HG03571 (cell line): ENCODE results near the gene RUNDC3A.
"Not testable (repeated sequence)": the region's sequence is repeated elsewhere in the genome, so short reads cannot be mapped to it uniquely, and the experiment has no call there.

ENCODE experiments used
- ATAC-seq: cut with Tn5 transposase; IDR thresholded peaks from one replicate; pipeline ENCODE4 v1.9.1; 2021; ENCODE audit not compliant: unreplicated experiment

RUNDC3A gene

DNA sequence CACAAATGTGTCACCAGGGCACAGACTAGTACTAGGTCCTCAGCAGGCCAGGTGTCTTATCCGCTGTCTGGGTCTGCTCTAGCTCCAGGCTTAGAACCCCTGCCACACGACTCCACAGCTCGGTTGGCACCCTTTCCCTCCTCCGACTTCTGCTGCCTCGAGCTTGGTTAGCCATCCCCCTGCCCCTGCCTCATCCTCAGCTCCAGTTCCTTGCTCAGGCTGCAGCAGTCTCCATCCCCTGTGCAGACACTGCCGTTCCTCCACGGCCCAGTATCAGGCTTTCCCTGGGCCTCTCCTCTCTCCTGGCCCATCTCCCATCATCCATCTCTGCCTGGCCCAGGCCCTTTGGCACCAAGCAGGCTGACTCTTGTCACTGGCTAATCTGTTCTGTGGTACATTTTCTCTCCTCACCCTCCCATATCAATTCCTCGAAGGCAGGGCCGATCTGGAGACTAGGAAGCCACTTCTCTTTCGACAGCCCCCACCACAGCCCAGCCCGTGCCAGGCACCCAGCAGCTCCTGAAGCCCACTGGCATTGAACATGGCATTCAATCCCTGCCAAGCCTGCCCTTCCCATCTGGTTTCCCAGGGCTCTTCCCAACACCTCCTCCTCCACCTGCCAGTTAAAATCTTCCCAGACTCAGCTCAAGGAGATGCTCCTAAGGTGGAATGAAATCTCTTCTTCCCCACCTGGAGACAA is 35.3 kb downstream of the RUNDC3A start:
- no peak for ATAC-seq

DNA sequence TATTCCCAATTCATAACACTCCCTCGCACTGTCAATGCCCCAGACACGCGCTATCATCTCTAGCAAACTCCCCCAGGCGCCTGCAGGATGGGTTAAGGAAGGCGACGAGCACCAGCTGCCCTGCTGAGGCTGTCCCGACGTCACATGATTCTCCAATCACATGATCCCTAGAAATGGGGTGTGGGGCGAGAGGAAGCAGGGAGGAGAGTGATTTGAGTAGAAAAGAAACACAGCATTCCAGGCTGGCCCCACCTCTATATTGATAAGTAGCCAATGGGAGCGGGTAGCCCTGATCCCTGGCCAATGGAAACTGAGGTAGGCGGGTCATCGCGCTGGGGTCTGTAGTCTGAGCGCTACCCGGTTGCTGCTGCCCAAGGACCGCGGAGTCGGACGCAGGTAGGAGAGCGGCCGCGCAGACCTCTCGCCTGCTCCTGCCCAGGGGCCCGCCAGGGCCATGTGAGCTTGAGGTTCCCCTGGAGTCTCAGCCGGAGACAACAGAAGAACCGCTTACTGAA is 36.6 kb downstream of the RUNDC3A start, which contains the start of gene GRN:
TSS of gene GRN (plus strand) at position 364 of the 515 bp plus-strand sequence. CDS start 3,863 bp downstream, outside the sequence.
- ATAC-seq: peak; percentile 48

DNA sequence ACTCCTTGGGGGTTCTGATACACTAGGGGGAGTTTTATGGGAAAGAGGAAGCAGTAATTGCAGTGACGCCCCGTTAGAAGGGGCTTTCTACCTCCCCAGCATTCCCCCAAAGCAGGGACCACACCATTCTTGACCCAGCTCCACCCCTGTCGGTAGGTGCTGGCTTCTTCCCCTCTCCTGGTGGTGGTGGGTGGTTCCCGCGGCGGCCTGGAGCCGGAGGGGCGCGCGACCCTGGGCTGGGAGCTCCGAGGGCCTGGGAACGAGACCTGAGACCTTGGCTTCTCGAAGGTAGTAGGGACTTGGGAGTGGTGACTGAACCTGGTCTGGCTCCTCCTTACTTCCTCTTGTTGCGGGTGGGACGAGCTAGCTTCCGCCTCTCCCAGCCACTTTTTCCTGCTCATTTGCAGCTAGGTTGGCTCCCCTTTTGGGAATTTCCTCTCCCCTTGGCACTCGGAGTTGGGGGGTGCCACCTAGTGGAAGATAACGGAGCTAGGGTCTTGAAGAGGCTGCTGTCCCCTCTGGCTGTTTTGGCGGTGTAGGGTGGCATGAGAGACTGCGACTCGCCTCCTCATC is 37.1 kb downstream of the RUNDC3A start:
- peak; percentile 11 for ATAC-seq

DNA sequence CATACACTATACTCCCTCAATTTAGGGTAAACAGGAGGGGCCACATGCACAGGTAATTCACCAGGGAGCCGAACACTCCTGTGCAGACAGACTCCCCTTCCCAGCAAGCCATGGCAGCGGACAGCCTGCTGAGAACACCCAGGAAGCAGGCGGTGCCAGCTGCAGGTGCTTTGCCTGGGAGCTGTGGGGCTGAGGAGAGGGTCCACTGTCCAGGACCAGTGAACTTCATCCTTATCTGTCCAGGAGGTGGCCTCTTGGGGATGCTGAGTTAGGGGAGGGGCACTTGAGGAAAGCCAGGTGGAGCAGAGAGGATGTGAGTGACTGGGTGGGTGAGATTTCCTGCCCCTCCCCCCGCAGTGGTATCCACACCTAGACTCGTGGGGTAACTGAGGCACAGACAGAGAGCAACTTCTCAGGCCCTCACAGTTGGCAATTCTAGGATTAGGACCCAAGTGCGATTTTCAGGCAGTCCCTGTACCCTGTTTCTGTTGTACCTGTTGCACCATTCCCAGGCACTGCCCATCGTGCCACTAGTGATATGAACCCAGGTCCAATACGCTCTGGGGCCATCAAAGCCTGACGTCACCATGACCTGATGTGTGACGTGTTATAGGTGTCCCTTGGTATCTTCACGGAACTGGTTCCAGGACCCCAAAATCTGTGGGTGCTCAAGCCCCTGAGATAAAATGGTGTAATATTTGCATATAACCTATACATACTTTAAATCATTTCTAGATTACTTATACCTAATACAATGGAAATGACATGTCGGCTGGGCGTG is 37.9 kb downstream of the RUNDC3A start:
- no peak for ATAC-seq

DNA sequence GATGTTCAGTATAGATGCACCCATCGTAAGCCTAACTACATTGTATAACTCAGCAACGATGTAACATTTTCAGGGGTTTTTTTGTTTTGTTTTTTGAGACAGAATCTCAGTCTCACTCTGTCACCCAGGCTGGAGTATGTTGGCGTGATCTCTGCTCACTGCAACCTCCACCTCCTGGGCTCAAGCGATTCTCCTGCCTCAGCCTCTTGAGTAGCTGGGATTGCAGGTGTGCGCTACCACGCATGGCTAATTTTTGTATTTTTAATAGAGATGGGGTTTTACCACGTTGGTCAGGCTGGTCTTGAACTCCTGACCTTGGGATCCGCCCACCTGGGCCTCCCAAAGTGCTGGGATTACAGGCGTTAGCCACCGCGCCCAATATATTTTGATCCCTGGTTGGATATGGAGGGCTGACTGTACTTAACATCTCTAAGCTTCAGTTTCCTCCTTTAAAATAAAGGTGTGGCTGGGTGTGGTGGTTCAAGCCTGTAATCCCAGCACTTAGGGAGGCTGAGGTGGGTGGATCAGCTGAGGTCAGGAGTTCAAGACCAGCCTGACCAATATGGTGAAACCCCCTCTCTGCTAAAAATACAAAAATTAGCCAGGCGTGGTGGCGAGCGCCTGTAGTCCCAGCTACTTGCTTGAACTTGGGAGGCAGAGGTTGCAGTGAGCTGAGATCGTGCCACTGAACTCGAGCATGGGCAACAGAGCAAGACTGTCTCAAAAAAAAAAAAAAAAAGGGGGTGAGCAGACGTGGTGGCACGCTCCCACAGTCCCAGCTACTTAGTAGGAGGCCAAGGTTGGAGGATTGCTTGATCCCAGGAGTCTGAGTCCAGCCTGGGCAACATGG is 39.0 kb downstream of the RUNDC3A start:
- ATAC-seq: not testable (repeated sequence)

DNA sequence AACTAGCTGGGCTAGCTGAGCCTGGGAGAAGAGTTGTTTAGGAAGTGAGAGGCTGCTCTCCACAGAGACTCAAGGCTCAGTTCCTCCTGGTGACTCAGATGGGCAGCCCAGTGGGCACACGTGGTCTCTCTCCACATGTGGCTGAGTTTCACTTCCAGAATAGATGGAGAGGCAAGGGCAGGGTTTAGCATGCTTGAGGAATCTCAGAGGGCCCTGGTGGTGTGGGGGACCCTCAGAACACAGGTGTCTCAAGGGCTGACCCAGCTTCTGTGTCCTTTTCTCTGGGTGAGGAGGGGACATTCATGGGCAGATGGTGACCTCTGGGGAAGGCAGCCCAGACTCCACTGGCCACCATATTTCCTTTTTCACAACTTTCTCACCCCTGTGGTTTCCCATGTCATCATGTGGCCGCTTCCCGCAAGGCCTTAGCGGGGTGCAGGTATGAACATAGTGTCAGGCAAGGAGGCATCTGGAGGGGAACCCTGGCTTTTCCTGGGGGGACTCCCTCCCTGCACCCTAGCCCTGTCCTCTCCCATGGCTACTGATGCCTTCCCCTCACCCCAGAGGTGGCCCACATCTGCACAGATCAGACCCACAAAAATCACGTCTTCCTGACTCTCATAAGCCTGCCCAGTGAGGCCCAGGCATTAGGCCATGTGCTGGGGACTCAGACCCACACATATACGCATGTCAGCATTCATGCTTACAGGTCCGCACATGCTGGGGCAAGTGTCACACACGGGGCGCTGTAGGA is 40.0 kb downstream of the RUNDC3A start:
- ATAC-seq: peak; percentile 35

DNA sequence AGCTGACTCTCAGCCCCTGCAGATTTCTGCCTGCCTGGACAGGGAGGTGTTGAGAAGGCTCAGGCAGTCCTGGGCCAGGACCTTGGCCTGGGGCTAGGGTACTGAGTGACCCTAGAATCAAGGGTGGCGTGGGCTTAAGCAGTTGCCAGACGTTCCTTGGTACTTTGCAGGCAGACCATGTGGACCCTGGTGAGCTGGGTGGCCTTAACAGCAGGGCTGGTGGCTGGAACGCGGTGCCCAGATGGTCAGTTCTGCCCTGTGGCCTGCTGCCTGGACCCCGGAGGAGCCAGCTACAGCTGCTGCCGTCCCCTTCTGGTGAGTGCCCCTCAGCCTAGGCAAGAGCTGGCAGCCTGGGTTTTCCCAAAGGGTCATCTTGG is 40.6 kb downstream of the RUNDC3A start:
- ATAC-seq: no peak

DNA sequence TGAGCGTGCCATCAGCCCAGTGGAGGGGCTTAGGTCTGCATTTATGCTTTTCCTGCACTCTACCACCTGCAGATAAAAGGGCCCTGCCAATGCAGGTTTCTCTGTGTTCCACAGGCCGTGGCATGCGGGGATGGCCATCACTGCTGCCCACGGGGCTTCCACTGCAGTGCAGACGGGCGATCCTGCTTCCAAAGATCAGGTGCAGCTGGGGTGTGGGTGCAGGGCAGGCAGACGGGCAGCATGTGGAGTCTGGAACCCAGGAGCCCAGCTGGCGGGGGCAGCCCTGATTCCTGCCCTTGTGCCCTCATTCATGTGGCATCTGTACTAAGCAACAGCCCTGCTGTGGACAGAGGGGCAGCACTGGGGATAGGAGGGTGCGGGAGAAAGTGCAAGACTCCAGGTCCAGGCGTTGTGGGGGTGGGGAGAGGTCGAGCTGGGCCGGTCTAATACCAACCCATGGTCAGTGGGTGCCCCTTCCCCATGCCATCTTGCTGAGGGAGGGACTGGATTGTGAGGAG is 41.2 kb downstream of the RUNDC3A start:
- ATAC-seq: no peak

DNA sequence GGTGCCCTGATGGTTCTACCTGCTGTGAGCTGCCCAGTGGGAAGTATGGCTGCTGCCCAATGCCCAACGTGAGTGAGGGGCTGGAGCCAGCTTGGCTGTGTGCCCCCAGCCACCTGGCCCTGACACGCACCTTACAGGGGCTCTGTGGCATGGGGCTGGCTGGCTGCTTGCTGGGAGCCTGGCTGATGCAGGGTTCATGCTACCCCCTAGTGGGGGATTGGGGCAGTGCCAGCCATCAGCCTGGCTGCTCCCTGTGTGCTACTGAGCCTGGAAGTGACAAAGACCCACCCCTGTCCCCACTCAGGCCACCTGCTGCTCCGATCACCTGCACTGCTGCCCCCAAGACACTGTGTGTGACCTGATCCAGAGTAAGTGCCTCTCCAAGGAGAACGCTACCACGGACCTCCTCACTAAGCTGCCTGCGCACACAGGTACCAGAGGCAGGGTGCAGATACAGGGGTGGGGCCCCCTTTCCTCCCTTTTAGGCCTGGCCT is 42.4 kb downstream of the RUNDC3A start:
- no peak for ATAC-seq

DNA sequence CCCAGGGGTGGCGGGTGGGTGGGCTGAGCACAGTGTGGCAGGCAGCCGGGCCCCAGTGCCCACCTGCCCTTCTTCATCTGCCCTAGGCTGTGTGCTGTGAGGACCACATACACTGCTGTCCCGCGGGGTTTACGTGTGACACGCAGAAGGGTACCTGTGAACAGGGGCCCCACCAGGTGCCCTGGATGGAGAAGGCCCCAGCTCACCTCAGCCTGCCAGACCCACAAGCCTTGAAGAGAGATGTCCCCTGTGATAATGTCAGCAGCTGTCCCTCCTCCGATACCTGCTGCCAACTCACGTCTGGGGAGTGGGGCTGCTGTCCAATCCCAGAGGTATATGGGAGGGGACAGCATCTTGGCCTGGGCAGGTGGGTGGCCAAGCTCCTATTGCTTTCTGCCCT is 43.1 kb downstream of the RUNDC3A start:
- ATAC-seq: no peak

DNA sequence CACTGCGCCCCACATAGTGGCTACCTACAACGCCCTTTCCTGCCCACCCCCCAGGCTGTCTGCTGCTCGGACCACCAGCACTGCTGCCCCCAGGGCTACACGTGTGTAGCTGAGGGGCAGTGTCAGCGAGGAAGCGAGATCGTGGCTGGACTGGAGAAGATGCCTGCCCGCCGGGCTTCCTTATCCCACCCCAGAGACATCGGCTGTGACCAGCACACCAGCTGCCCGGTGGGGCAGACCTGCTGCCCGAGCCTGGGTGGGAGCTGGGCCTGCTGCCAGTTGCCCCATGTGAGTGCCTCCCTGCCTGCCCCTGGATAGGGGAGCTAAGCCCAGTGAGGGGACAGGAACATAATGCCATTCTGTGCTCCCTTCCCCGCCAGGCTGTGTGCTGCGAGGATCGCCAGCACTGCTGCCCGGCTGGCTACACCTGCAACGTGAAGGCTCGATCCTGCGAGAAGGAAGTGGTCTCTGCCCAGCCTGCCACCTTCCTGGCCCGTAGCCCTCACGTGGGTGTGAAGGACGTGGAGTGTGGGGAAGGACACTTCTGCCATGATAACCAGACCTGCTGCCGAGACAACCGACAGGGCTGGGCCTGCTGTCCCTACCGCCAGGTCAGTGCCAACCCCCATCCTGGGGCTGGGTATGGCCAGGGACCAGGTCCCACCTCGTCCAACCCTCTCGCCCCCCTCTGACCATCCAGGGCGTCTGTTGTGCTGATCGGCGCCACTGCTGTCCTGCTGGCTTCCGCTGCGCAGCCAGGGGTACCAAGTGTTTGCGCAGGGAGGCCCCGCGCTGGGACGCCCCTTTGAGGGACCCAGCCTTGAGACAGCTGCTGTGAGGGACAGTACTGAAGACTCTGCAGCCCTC is 43.8 kb downstream of the RUNDC3A start:
- no peak for ATAC-seq

DNA sequence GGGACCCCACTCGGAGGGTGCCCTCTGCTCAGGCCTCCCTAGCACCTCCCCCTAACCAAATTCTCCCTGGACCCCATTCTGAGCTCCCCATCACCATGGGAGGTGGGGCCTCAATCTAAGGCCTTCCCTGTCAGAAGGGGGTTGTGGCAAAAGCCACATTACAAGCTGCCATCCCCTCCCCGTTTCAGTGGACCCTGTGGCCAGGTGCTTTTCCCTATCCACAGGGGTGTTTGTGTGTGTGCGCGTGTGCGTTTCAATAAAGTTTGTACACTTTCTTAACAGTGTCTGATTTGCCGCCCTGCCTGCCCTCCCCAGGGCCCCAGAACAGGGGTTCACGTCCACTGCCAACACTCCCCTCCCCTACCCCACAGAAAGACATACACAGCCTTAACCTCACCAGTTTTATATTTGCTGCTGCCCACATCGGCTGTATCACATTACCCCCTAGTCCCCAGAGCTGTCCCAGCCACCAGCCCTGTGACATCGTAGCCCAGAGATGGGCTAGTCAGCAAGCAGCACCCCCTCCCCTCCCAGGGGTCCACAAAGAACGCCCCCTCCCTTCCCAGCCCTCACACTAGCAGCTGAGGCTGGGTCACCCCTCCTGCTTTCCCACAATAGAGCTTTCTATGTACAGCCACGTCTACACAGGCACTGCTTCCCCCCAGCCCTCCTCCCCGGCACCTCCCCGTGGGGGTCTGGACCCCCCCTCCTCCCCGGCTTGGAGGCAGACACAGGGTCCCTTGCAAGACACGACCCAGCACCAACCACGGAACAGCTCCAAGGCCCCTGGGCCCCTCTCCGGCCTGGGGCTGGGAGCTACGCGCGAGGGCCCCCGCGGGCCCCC is 44.6 kb downstream of the RUNDC3A start:
- no peak for ATAC-seq

DNA sequence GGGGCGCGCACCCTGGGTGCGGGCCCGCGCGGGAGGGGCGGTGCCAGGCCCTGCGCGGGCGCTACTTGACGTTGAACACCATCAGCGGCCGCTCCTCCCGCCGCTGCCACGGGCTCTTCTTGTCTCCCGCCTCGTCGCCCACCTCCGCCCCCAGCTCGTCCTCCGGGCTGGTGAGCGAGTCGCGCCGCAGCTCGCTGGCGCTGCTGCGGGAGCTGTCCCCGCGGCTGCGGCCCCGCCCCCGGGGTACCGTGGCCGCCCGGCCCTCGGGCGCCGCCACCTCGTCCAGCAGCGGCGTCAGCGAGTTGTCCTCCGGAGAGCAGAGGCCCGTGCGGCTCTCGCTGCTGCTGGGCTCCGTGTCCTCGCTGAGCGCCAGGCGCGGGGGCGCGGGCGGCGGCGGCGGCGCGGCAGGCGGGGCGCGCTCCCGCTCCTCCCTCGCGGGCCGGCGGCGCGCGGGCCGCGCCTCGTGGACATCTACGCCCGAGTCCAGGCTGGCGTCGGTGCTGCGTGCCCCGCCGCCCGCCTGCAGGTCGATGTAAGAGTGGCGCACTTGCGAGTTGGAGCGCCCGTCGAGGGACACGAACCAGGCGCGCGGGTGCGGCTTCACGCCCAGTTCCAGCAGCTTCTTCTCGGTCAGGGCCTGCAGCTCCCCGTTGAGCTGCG is 45.4 kb downstream of the RUNDC3A start:
- no peak for ATAC-seq

DNA sequence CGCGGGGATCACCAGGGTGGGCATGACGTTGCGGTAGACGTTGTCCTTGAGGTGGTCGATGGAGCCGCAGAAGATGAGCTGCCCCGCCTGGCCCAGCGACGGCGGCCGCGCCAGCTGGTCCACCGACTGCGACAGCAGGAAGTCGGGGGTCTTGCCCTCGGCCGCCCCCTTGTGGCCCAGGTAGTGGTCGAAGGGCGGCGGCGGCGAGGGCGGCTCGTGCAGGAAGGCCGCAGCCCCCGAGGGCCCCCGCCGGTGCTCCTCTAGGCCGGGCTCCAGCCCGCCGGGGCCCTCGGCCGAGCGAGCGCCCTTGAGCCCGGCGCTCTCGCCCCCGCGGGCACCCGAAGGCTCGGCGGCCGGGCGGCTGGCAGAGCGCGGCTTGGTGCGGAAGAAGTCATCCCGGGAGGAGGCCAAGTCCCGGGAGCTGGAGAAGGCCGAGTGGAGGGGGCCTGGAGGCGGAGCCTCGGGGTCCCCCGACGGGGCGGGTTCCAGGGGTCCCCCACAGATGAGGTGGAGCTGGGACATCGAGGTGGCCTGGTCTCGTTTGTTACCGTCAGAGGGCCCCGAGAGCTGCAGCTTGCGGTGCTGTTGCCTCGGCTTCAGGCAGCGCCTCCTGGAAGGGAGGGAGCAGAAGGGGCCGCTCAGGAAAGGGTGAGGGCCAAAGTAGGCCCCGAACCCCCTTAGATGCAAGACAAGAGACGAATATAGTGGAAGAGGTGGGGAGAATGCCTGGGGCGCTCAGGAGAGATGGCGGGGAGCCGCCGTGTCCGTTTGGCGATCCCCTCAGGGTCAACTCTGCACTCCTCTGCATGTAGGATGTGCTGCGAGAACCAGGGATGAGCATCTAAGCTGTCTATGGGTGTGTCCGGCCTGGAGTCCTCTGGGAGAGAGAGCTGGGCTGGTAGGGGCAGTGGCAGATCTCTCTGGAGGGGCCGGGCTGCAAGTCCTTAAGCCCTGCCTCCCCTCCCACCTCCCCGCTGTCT is 46.5 kb downstream of the RUNDC3A start:
- ATAC-seq: no peak

DNA sequence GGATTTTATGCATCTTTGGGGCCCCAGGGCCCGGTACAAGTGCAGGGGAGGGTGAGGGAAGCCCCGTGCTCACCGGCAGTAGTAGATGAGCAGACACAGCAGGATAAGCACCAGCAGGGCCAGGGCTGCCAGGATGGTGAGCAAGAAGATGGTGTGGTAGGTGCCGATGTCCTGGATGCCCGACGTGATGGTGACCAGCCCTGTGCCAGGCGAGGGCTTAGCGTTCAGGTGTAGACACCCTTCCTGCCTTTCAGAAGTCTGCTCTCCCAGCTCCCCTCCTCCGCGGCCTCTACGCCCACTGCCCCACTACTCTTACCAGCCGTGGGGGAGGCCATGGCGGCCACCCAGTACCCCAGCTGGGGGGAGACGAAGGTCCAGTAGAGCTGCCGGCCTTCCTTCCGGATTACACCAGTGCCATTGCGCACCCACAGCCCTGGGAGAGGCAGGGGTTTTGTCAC is 47.3 kb downstream of the RUNDC3A start:
- ATAC-seq: no peak

DNA sequence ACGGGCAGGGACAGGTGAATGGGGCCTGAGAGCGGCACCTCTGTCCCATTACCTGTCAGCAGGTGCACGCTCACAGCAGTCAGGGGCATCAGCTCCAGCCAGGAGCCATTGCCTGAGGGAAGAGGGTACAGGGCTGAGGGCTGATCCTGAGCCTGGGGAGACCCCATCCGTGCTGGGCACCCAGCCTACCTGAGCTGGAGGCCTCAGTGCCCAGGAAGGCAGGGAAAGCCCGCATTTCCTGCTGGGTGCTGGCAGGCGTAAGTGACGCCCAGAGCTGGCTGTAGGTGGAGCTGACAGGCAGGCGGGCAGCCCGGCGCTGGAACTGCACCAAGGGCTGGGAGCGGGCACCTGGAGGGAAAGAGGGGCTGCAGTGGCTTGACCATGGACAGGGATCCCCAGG is 47.8 kb downstream of the RUNDC3A start:
- ATAC-seq: no peak
